RKO (cell line): ENCODE measurements around the gene APOBEC2.
"Not testable (repeated sequence)": the region's sequence is repeated elsewhere in the genome, so short reads cannot be mapped to it uniquely, and the experiment has no call there.

Experiments used
- DNase-seq: peaks from one replicate; pipeline ENCODE4 v3.0.0-alpha.2; 2016; ENCODE audit warnings: low spot score

Gene APOBEC2

GRCh38 chr6:41053041-41053440, at the start of gene APOBEC2:
Gene APOBEC2, plus strand, starts transcription at chr6:41053202. Its CDS starts 146 bp downstream, at chr6:41053348.
- DNase-seq: no peak

- peak; percentile 73 for DNase-seq
These were observed 46.8 kb upstream of the APOBEC2 start for GRCh38 chr6:41006217-41006616.

- not testable (repeated sequence) for DNase-seq
These were observed 46.0 kb upstream of the APOBEC2 start for GRCh38 chr6:41006980-41007379.

GRCh38 chr6:41008011-41008410, 45.0 kb upstream of the APOBEC2 start:
- DNase-seq: no peak

GRCh38 chr6:41009669-41010068, 43.3 kb upstream of the APOBEC2 start:
- no peak for DNase-seq

- DNase-seq: no peak
These were observed 41.3 kb upstream of the APOBEC2 start for GRCh38 chr6:41011673-41012072.

GRCh38 chr6:41013466-41014153, 39.4 kb upstream of the APOBEC2 start:
- DNase-seq: no peak

- no peak for DNase-seq
These were observed 38.2 kb upstream of the APOBEC2 start for GRCh38 chr6:41014780-41015179.

GRCh38 chr6:41015860-41016259, 37.1 kb upstream of the APOBEC2 start:
- DNase-seq: not testable (repeated sequence)

- no peak for DNase-seq
These were observed 35.3 kb upstream of the APOBEC2 start for GRCh38 chr6:41017663-41018062.

- no peak for DNase-seq
These were observed 31.2 kb upstream of the APOBEC2 start for GRCh38 chr6:41021832-41022231.

- no peak for DNase-seq
These were observed 30.7 kb upstream of the APOBEC2 start for GRCh38 chr6:41022294-41022693.

- no peak for DNase-seq
These were observed 29.9 kb upstream of the APOBEC2 start for GRCh38 chr6:41023114-41023513.

GRCh38 chr6:41025966-41026530, 27.0 kb upstream of the APOBEC2 start:
- DNase-seq: no peak

GRCh38 chr6:41027241-41027640, 25.8 kb upstream of the APOBEC2 start:
- DNase-seq: no peak

- peak; percentile 83 for DNase-seq
These were observed 25.0 kb upstream of the APOBEC2 start for GRCh38 chr6:41027799-41028560.

- DNase-seq: peak; percentile 27
These were observed 24.2 kb upstream of the APOBEC2 start for GRCh38 chr6:41028561-41029412.

GRCh38 chr6:41032830-41033229, 20.2 kb upstream of the APOBEC2 start:
- no peak for DNase-seq

GRCh38 chr6:41033776-41034175, 19.2 kb upstream of the APOBEC2 start:
- DNase-seq: no peak

- no peak for DNase-seq
These were observed 16.8 kb upstream of the APOBEC2 start for GRCh38 chr6:41036186-41036585.

GRCh38 chr6:41036601-41037000, 16.4 kb upstream of the APOBEC2 start:
- DNase-seq: no peak
